GM12878 (cell line): ENCODE data around the gene ULBP2. TPM values are rescaled to one million over a fixed set of nuclear protein-coding genes. Genes with fewer than 3 reads are reported as not detected.

Experiments
- ATAC-seq: fragments of 200-7000 bp; cut with Tn5 transposase; 3 replicates; pipeline ENCODE4 v1.9.1; 2020; ENCODE audit warnings: mild to moderate bottlenecking, moderate library complexity
- BruUV-seq: library from RNA; stranded (reverse); fragments of 400-500 nt; replicated peaks from 2 replicates; lab custom pipeline; 2021; lab: Mats Ljungman, UMichigan
- CTCF ChIA-PET: fragments of 300-600 bp; sonication (Branson Sonifier 250); formaldehyde crosslinking; extraction: SDS; loops from one replicate; lab custom pipeline; 2021; ENCODE audit warnings: inconsistent platforms; lab: Yijun Ruan, JAX
- POLR2A ChIA-PET: fragments of 350-600 bp; formaldehyde crosslinking; extraction: SDS; loops from one replicate; lab custom pipeline; 2021; ENCODE audit warnings: inconsistent platforms; lab: Charles Lee
- RAD21 ChIA-PET: fragments of 300-600 bp; sonication (Branson Sonifier 250); formaldehyde crosslinking; loops from one replicate; lab custom pipeline; 2023; ENCODE audit warnings: antibody characterized with exemption; ENCODE audit not compliant: unreplicated experiment; lab: Charles Lee
- SMC1A ChIA-PET: fragments of 300-600 bp; sonication (Branson Sonifier 250); formaldehyde crosslinking; loops from one replicate; lab custom pipeline; 2023; ENCODE audit not compliant: unreplicated experiment, uncharacterized antibody; lab: Charles Lee
- DNase-seq: peaks from one replicate; pipeline ENCODE4 v3.0.0-alpha.2; 2011; ENCODE audit warnings: low read depth, low spot score
- FAIRE-seq: peaks from 3 replicates; lab custom pipeline; 2011; peaks lifted over from hg19 to GRCh38; lab: Jason Lieb, UNC
- H2AFZ ChIP-seq: 2 replicates; pipeline ENCODE4 v1.6.0; 2011; ENCODE audit warnings: low read depth, low read length, control low read depth; ENCODE audit not compliant: control insufficient read depth
- H3K27ac ChIP-seq: 2 replicates; pipeline ENCODE4 v1.5.1; 2011; ENCODE audit warnings: control low read depth; ENCODE audit not compliant: control insufficient read depth, insufficient read depth
- H3K27me3 ChIP-seq, 2 experiments: replicated peaks in 1 of 2; 2 replicates each; pipeline versions ENCODE4 v1.6.0 to v1.6.1; 2011; ENCODE audit warnings: low read length in 1 of 2; ENCODE audit not compliant: control insufficient read depth in 2 of 2, insufficient read depth in 2 of 2
- H3K36me3 ChIP-seq, 2 experiments: 2 replicates each; pipeline ENCODE4 v1.5.1; 2011; ENCODE audit warnings: low read length in 1 of 2; ENCODE audit not compliant: control insufficient read depth in 2 of 2, insufficient read depth in 2 of 2
- H3K4me1 ChIP-seq: 2 replicates; pipeline ENCODE4 v1.6.1; 2011; ENCODE audit warnings: mild to moderate bottlenecking, low read length, moderate library complexity, mixed read lengths; ENCODE audit not compliant: control insufficient read depth, insufficient read depth
- H3K4me2 ChIP-seq: 2 replicates; pipeline ENCODE4 v1.6.0; 2011; ENCODE audit warnings: control low read depth; ENCODE audit not compliant: control insufficient read depth, insufficient read depth
- H3K4me3 ChIP-seq: fragments of 200-600 bp; sonication (generic); 2 replicates; pipeline ENCODE4 v1.5.1; 2016
- H3K79me2 ChIP-seq: 2 replicates; pipeline ENCODE4 v1.6.0; 2011; ENCODE audit warnings: low read length; ENCODE audit not compliant: control insufficient read depth, insufficient read depth
- H3K9ac ChIP-seq: 2 replicates; pipeline ENCODE4 v1.8.0; 2011; ENCODE audit warnings: low read length, control low read depth, mixed read lengths; ENCODE audit not compliant: control insufficient read depth, insufficient read depth
- H3K9me3 ChIP-seq: replicated peaks from 3 replicates; pipeline ENCODE4 v1.5.1; 2011; ENCODE audit warnings: mild to moderate bottlenecking, low read length; ENCODE audit not compliant: control insufficient read depth, insufficient read depth
- H4K20me1 ChIP-seq: 2 replicates; pipeline ENCODE4 v1.6.0; 2011; ENCODE audit not compliant: control insufficient read depth, insufficient read depth
- DPF2 ChIP-seq: fragments of 450-650 bp; IDR thresholded peaks from 2 replicates; pipeline ENCODE4 v1.6.1; 2017; ENCODE audit warnings: mild to moderate bottlenecking
- KLF5 ChIP-seq: fragments of 450-650 bp; IDR thresholded peaks from 2 replicates; pipeline ENCODE4 v1.6.1; 2014; ENCODE audit warnings: mild to moderate bottlenecking; ENCODE audit not compliant: partially characterized antibody
- MYC ChIP-seq: IDR thresholded peaks from 2 replicates; pipeline ENCODE4 v1.6.1; 2011; ENCODE audit warnings: mild to moderate bottlenecking, low read length, moderate library complexity, inconsistent platforms; ENCODE audit not compliant: insufficient read depth, insufficient replicate concordance, insufficient read length, severe bottlenecking
- POLR2AphosphoS5 ChIP-seq: IDR thresholded peaks from 2 replicates; pipeline ENCODE4 v1.6.1; 2011; ENCODE audit warnings: mild to moderate bottlenecking, low read length, inconsistent platforms
- RB1 ChIP-seq: fragments of 450-650 bp; formaldehyde crosslinking; IDR thresholded peaks from 2 replicates; pipeline ENCODE4 v1.6.1; 2017; ENCODE audit warnings: mild to moderate bottlenecking, borderline replicate concordance
- SP1 ChIP-seq: IDR thresholded peaks from one replicate; pipeline ENCODE4 v1.6.1; 2011; ENCODE audit warnings: low read depth, low read length
- ZNF217 ChIP-seq: fragments of 450-650 bp; IDR thresholded peaks from 2 replicates; pipeline ENCODE4 v1.6.1; 2017; ENCODE audit warnings: antibody characterized with exemption, mild to moderate bottlenecking
- WGBS: methylation state at CpG from one replicate; pipeline ENCODE4 v1.1.6; 2016; ENCODE audit warnings: low lambda C conversion rate; ENCODE audit not compliant: insufficient replicate concordance, insufficient coverage; ENCODE audit errors: missing lambda C conversion rate; 5-methylcytosine and 5-hydroxymethylcytosine counted together
- in situ Hi-C: fragments of 300-500 bp; cut with MboI; formaldehyde crosslinking; loops from 9 replicates; pipeline ENCODE4 v1.14.3; 2018; ENCODE audit warnings: mixed read lengths
- intact Hi-C: fragments of 100-400 bp; cut with micrococcal nuclease; formaldehyde crosslinking; loops from one replicate; pipeline ENCODE4 v1.14.2; 2022; ENCODE audit not compliant: unreplicated experiment
- polyA plus RNA-seq, 11 experiments: library from polyadenylated mRNA; depleted of rRNA in 4 of 11; unstranded in 6 of 11; stranded (reverse) in 5 of 11; fragments of >200 nt; fragmentation: Nextera tagmentation in 4 of 11; fragmentation: Illumina TruSeq in 1 of 11; extraction: Ambion mirVana in 4 of 11; extraction: Trizol in 1 of 11; gene quantifications; 1 replicate in 1 of 11; 2 replicates in 10 of 11; pipeline versions ENCODE4 v1.2.1 to v1.2.3, GENCODE V29; 2011 to 2016; ENCODE audit warnings: inconsistent platforms in 2 of 11, missing spikeins in 2 of 11, low read depth in 1 of 11
- total RNA-seq, 4 experiments: library from RNA; depleted of rRNA in 3 of 4; stranded (reverse); fragments of >200 nt in 3 of 4; fragmentation: Illumina TruSeq in 1 of 4; extraction: Trizol in 1 of 4; gene quantifications; 2 replicates each; pipeline versions ENCODE4 v1.2.1 to v1.2.3, GENCODE V29; 2013 to 2021

ULBP2 gene
- total and polyA plus RNA-seq, 10 of the 15 experiments (the other 5 are each of a cell fraction or from before 2014, with no cell fraction given), result 0.16 to 2.5 (median 0.22) TPM; not detected in 3

- H3K9ac ChIP-seq, result no peak overlapping the region
- no peaks in the 10 kb centered on the region for H4K20me1 ChIP-seq
- no peak overlapping the region for H3K27ac ChIP-seq
- H3K9me3 ChIP-seq, result no peaks in the 10 kb centered on the region
- DNase-seq (no peak), ATAC-seq (no peak), FAIRE-seq (no peak)
- no peak overlapping the region for H3K4me2 ChIP-seq
- H3K4me1 ChIP-seq, result no peaks in the 10 kb centered on the region
- ChIA-PET RAD21 (no interaction called here), SMC1A (no interaction called here), CTCF (no interaction called here), POLR2A (no interaction called here)
- no TSS peak for BruUV-seq
- no peaks in the 10 kb centered on the region for H3K79me2 ChIP-seq
- no peaks in the 10 kb centered on the region for H3K36me3 ChIP-seq
- intact Hi-C loops, result no loop called here
- WGBS, result 8% methylated on average over 5 of the region's 5 CpGs
- H2AFZ ChIP-seq, result no peak overlapping the region
- in situ Hi-C loops, result no loop called here
- peaks cover 0 to 5% of the 10 kb centered on the region in 2 experiments; a peak in 3 of 4 replicates for H3K27me3 ChIP-seq
- no peak overlapping the region for H3K4me3 ChIP-seq
- TF ChIP-seq ZNF217, result no peak
Observed at GRCh38 chr6:149948616-149949015, 6.8 kb downstream of the ULBP2 start.

DNA sequence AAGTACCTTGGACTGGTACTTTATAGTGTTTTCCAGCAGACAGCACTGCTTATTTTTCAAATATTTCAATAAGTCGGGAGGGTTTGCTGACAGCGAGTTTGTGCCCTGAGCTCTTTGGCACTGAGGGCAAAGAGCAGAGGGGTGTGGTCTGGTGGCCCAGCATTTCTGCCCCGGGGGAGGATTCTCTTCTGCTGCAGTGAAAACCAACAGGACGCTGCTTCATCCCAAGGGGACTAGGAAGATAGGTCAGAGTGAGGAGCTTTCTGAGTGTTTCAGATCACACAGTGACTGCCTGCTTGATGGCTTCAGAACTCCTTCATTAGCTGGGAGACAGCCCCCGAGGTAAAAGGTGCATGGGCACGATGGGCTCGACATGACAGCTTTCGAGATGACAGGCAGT is 8.6 kb downstream of the ULBP2 start:
- ChIA-PET CTCF (no interaction called here), SMC1A (interaction anchor here (1.2 kb wide), 1 partner anchor 66 kb away, joined by 3 read pairs; no protein-coding TSS in a partner anchor), RAD21 (no interaction called here), POLR2A (interaction anchor here (0.6 kb wide), 1 partner anchor 34 kb away, joined by 3 read pairs; no protein-coding TSS in a partner anchor)
- Histone ChIP-seq H3K9me3 (no peaks in the 10 kb centered on the region), H3K27me3 (peaks cover 0 to 5% of the 10 kb centered on the region in 2 experiments; a peak in 3 of 4 replicates), H3K36me3 (no peaks in the 10 kb centered on the region), H3K27ac (no peak overlapping the region), H3K79me2 (no peaks in the 10 kb centered on the region), H4K20me1 (no peaks in the 10 kb centered on the region), H3K4me3 (no peak overlapping the region), H3K4me2 (no peak overlapping the region), H3K4me1 (no peaks in the 10 kb centered on the region), H2AFZ (no peak overlapping the region), H3K9ac (no peak overlapping the region)
- intact Hi-C loops, result no loop called here
- BruUV-seq, result no TSS peak
- FAIRE-seq (no peak), ATAC-seq (no peak), DNase-seq (no peak)
- in situ Hi-C loops, result no loop called here
- WGBS, result 15% methylated on average over 8 of the region's 8 CpGs
- TF ChIP-seq SP1 (no peak), MYC (no peak), KLF5 (no peak), POLR2AphosphoS5 (no peak), DPF2 (no peak), RB1 (no peak)
